ENCODE results near the gene PLXND1. TPM values are rescaled to one million over a fixed set of nuclear protein-coding genes. Genes with fewer than 3 reads are reported as not detected.

PLXND1 gene
- total RNA-seq, 1 donor from 2014 or later, result 3.1 TPM

DNA sequence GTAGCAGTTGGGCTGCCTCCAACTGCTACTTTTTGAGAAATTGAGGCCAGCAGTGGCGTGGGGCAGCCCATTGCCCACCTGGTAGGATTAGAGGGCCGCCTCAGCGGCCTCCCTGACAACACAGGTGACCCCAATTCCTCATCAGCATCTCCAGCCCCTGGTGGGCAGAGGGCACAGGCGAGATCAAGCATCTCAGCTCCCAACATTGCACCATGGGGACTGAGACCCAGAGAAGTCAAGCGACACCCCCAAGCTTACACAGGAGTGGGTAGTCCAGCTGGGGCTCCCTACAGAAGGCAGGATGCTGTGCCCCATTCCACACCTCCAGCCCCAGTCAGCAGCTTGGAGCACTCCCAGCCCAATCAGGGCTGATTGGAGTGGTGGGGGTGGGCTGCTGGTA lies 63.7 kb downstream of the PLXND1 start:
- ChIA-PET CTCF (no interaction called here), POLR2A (no interaction called here)
- no peak for TF ChIP-seq CTCF (IDR thresholded peaks at IDR 0.05)
- Mint-ChIP-seq H3K4me3 (no peak overlapping the region), H3K4me1 (no peaks in the 10 kb centered on the region), H3K9me3 (no peaks in the 10 kb centered on the region), H3K36me3 (ENCODE audit: low read depth) (no peaks in the 10 kb centered on the region), H3K27ac (no peak overlapping the region), H3K27me3 (no peaks in the 10 kb centered on the region)
- no peak for ATAC-seq (ENCODE audit: low read depth)
- no peak for DNase-seq
- intact Hi-C loops (cut with micrococcal nuclease), result no loop called here

- H3K27me3 Mint-ChIP-seq, result no peaks in the 10 kb centered on the region
- DNase-seq (no peak), ATAC-seq (ENCODE audit: low read depth) (no peak)
- H3K9me3 Mint-ChIP-seq, result no peaks in the 10 kb centered on the region
- H3K4me1 Mint-ChIP-seq, result no peaks in the 10 kb centered on the region
- no peaks in the 10 kb centered on the region for H3K36me3 Mint-ChIP-seq (ENCODE audit: low read depth)
- intact Hi-C loops (cut with micrococcal nuclease), result no loop called here
- CTCF ChIA-PET, result no interaction called here
- POLR2A ChIA-PET, result no interaction called here
- no peak overlapping the region for H3K4me3 Mint-ChIP-seq
- no peak for TF ChIP-seq CTCF (IDR thresholded peaks at IDR 0.05)
- H3K27ac Mint-ChIP-seq, result no peak overlapping the region
Observed at GRCh38 chr3:129540776-129541516, 65.5 kb downstream of the PLXND1 start.

DNA sequence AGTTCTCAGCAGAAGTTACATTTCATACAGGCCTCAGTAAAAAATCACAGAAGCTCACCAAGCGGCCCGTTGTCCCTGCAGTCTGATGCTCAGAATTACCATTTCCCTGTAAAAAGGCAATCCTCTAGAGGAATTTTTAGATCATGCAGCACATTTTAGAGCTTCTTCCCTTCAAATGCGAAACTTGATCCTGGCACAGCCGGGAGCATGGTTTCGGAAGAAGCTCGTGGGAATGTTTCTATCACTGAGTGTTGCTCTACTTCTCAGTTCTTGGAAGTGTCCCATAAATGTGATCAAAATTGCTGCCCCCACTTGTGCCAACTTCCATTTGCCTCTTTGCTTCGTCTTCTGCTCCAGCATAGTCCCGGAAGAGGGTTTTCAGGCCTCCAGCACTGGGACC lies 67.3 kb downstream of the PLXND1 start:
- Mint-ChIP-seq H3K27me3 (no peaks in the 10 kb centered on the region), H3K27ac (no peak overlapping the region), H3K4me3 (no peak overlapping the region), H3K36me3 (ENCODE audit: low read depth) (no peaks in the 10 kb centered on the region), H3K4me1 (no peaks in the 10 kb centered on the region), H3K9me3 (no peaks in the 10 kb centered on the region)
- DNase-seq, result no peak
- intact Hi-C loops (cut with micrococcal nuclease), result no loop called here
- no peak for ATAC-seq (ENCODE audit: low read depth)
- no peak for TF ChIP-seq CTCF (IDR thresholded peaks at IDR 0.05)
- ChIA-PET POLR2A (no interaction called here), CTCF (no interaction called here)

- Mint-ChIP-seq H3K27ac (no peak overlapping the region), H3K9me3 (no peaks in the 10 kb centered on the region), H3K4me1 (no peaks in the 10 kb centered on the region), H3K4me3 (no peak overlapping the region), H3K36me3 (ENCODE audit: low read depth) (no peaks in the 10 kb centered on the region), H3K27me3 (no peaks in the 10 kb centered on the region)
- ATAC-seq (ENCODE audit: low read depth), result no peak
- ChIA-PET POLR2A (no interaction called here), CTCF (no interaction called here)
- TF ChIP-seq CTCF (IDR thresholded peaks at IDR 0.05), result no peak
- no peak for DNase-seq
- intact Hi-C loops (cut with micrococcal nuclease), result no loop called here
Observed at GRCh38 chr3:129536804-129537203, 69.7 kb downstream of the PLXND1 start.

DNA sequence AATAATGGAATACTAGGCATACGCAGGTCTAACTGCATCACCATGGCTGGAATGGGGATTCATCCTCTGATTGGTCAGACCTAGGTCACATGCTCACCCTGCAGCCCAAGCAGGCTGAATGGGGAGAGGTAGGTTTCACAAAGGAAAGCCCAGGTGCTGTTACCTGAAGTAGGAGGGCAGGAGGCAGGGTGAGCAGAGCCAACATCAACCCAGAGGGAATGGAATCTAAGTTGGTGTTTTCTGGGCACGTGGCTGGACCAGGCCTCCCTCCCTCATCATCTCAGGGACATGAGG lies 70.2 kb downstream of the PLXND1 start:
- intact Hi-C loops (cut with micrococcal nuclease), result no loop called here
- Mint-ChIP-seq H3K27ac (no peak overlapping the region), H3K36me3 (ENCODE audit: low read depth) (no peaks in the 10 kb centered on the region), H3K4me3 (no peak overlapping the region), H3K9me3 (no peaks in the 10 kb centered on the region), H3K4me1 (no peaks in the 10 kb centered on the region), H3K27me3 (no peaks in the 10 kb centered on the region)
- ATAC-seq (ENCODE audit: low read depth) (no peak), DNase-seq (no peak)
- POLR2A ChIA-PET, result no interaction called here
- CTCF ChIA-PET, result no interaction called here
- TF ChIP-seq CTCF (IDR thresholded peaks at IDR 0.05), result no peak
